Measurements from ENCODE around the gene B3GNT3.

B3GNT3 gene

DNA sequence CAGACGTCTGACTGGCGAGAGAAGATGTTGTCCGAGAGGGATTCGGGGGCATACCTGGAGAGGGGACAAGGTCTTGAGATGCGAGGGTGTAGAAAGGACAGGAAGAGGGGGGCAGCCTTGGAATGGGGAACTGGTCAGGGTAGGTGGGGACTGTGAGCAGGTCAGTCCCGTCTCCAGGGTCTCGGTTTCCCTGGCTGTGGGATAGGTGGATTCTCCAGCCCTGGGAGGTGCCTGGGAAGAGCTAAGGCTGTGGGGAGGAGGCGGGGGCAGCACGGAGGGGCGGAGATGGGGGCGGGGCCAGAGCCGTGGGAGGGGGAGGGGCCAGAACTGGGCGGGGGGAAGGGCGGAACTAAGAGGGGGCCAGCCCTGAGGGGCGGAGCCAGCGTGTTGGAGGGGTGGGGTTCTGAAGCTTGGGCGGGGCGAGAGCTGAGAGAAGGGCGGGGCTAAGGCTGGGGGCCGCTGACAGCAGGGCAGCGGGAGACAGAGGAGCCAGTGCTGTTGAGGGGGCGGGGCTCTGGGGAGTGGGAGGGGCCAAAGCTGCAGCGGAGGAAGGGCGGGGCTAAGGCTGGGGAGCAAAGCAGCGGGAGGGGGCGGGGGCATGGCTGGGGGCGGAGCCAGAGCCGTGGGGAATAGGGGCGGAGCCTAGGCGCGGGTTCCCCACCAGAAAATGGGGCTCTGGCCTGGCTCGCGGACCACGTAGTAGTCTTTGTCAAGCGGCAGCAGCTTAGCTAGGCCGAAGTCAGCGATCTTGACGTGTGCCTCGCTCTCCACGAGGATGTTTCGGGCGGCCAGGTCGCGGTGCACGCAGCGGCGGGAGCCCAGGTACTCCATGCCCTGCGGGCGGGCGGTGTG is 35.9 kb downstream of the B3GNT3 start:
- H3K27ac ChIP-seq = peak overlapping the region; percentile 59
- peak; percentile 48 for DNase-seq (ENCODE audit: low read depth, low spot score)

- no peak overlapping the region for H3K27ac ChIP-seq
- no peak for DNase-seq (ENCODE audit: low read depth, low spot score)
Measured at GRCh38 chr19:17831419-17831888, 36.5 kb downstream of the B3GNT3 start.

DNA sequence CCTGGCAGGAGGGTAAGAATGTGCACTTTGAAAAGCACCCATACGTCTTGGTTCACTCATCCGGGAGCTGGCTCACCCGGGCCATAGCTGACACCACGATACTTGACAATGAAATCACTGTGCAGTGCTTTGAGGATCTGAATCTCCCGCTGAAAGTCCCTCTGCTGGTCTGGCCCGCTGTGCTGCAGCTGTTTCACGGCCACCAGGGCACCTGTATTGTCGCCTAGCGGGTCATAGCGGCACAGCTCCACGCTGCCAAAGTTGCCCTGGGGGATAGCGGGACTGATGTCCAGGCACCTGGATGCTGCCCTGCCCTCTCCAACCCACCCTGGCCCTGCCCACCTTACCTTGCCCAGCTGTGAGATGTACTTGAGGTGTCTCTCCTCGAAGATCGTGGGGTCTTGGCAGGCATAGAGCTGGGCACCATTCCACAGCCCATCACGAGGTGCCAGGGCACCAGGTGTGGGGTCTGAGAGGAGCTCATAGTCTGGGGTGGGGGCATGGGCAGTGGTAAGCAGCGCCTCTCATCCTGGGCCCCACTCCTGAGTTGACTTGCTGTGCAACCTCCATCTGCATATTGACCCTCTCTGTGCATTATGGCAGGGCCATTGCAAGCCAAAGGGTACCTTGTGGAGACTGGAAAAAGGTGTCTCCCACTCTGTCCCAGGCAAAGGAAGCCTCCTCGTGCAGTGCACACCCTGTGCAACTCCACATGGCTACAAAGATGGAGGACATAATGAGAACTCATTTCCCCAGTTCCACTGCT is 37.7 kb downstream of the B3GNT3 start:
- no peak for DNase-seq (ENCODE audit: low read depth, low spot score)
- no peak overlapping the region for H3K27ac ChIP-seq

DNA sequence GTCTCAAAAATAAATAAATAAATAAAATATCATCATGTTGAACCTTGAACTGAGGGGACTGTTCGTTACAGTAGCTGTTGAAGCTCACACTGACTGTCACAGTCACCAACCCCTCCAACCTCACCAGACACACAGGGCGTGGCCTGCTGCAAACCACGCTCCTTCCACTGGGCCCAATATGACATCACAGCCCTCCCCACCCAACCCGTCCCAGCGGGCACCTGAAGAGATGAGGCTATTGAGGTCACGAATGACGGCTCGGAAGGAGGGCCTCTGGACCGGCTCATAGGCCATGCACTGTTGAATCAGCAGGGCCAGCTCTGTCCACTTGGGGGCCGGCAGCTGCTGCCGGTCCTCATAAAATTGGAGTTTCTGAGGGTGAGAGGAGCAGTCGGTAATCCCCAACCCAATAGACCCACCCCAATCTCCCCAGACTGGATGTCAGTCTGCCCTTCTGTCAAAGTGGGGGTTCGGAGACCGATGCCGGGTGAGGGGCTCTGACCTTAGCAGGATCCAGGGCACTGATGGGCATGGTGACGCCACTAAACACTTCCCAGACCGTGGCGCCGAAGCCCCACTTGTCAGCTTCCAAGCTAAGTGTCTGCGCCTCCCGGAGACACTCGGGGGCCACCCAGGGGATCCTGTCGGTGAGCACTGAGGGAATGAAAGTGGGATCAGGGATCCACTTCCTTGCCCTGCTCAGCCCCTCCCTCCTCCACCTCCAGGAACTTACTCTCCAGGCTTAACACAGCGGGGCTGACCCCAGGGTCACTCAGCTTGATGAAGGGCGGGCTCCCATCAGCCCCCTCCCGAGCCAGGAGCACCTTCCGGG is 39.6 kb downstream of the B3GNT3 start:
- H3K27ac ChIP-seq = no peak overlapping the region
- DNase-seq (ENCODE audit: low read depth, low spot score) = no peak

- H3K27ac ChIP-seq = no peak overlapping the region
- no peak for DNase-seq (ENCODE audit: low read depth, low spot score)
Measured at GRCh38 chr19:17835182-17836006, 40.5 kb downstream of the B3GNT3 start.

DNA sequence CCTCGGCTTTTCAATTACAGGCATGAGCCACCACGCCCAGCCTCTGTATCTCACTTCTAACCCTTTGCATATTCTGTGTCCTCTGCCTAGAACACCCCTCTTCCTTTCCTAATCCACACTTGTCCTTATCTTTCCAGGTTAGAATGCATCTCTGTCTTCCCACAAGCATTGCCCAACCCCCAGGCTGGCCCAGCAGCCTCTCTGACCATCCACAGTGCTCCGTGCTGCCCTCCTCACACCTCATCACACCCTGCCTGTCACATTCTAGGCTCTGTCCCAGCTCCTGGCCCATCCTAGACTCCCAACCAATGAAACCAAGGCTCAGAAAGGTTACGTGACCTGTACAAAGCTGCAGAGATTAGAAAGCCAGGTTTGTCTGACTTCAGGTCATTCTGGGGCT is 41.6 kb downstream of the B3GNT3 start:
- no peak overlapping the region for H3K27ac ChIP-seq

DNA sequence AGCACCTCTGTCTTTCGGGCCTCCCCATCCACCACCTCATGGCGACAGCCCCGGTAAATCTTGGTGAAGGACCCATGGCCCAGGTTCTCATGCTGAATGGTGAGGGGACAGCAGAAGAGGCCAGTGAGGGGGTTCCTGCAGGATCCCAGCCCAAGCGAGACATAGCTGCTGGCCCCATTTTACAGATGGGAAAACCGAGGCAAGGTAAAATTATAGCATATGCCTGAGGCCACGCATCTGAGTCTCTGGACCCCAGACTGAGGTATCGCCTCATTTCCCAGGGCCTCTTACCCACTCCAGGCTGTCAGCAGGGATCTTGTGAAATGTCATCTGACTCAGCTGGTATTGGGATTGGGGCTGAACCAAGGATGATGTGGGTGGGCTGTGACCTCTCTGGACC is 43.0 kb downstream of the B3GNT3 start:
- no peak overlapping the region for H3K27ac ChIP-seq
- no peak for DNase-seq (ENCODE audit: low read depth, low spot score)

More for the DNA sequence above, 41.6 kb downstream of the B3GNT3 start:
- no peak for DNase-seq (ENCODE audit: low read depth, low spot score)

GRCh38 chr19:17840019-17840418 is 45.1 kb downstream of the B3GNT3 start:
- DNase-seq (ENCODE audit: low read depth, low spot score) = no peak
- no peak overlapping the region for H3K27ac ChIP-seq

- no peak for DNase-seq (ENCODE audit: low read depth, low spot score)
- H3K27ac ChIP-seq = no peak overlapping the region
Measured at GRCh38 chr19:17841371-17841809, 46.5 kb downstream of the B3GNT3 start.

DNA sequence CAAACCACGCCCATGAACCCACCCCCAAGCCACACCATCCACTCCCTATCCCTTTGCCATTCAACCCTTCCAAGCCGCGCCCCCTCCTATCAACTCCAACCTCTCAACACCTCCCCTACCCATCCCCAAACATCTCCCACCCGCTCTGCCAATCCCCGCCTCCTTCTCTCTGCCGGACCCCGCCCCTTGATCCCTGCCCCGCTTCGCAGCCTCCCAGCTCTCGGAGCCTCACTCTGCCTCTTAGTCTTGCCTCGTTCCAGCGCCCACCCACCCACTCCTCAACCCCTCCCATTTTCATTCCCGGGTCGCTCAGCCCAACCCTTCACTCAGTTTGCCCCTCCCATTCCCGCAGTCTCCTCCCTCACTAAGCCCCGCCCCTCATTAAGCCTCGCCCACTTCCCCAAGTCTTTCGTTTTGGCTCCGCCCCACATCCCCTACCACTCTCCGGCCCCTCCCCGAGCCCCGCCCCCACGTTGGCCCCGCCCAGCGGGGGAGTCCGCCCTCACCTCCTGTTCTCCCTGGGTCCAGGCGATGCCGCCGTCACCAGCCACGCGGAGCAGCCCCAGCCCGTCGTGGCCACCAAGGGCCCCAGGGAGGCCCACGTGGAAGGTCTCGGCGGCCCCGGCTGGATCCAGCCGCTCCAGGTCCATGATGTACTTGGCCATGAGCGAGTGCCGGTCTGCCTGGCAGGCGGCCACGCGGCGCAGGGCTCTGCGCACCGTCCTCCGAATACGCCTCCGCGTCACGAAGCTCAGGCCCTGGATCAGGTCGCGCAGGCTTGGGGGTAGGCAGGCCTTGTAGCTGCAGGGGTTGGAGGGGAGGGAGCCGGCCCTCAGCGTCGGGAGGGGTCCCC is 47.1 kb downstream of the B3GNT3 start:
- peak; percentile 34 for DNase-seq (ENCODE audit: low read depth, low spot score)

DNA sequence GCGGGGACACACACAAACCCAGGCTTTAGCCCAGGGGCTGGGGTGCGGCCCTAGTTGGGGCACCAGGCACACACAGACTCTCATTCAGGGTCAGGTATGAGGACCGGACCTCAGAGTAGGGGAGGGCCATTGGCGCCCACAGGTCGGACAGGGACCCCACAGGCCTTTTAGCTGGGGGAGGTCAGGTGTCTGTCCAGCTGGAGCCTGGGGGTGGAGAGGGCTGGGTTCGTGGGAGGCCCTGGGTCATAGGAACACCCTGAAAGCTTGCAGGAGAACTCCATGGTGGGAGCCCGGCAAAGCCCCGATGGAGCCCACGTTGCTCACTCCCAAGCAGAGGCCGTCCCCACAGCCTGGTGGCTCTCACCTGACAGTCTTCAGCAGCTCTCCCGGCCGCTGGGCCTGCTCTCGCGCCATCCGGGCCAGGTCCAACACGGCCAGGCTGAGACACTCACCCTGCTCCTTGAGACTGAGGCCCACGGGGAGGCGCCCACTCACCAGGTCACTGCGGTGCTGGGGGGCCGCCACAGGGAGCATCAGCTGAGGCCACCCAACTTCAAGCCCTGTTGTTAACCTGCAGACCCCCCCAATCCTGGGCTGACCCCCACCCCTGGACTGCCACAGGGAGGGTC is 47.8 kb downstream of the B3GNT3 start:
- no peak overlapping the region for H3K27ac ChIP-seq

More for the DNA sequence above, 47.1 kb downstream of the B3GNT3 start:
- no peak overlapping the region for H3K27ac ChIP-seq

DNA sequence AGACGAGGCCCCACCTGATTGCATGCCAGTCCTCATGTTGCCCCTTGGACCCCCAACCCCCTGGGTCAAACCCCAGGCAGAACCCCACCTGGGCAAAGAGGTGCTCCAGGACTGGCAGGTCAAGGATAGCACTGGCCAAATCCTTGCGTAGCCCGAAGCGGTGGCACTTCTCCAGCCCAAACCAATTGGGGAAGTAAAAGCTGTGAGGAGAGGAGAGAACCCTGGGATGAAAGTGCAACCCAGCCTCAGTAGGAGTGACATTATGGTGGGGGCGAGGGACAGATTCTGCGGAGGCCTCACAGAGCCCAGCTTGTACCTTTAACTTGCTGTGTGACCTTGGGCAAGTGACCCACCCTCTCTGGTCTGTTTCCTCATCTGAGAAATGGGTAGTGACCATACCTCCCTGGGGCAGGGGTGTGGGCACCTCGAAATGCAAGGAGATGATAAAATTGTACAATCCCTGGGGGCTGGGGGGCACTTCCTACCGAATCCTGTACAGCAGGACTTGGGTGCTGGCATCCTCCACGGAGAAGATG is 48.4 kb downstream of the B3GNT3 start:
- no peak for DNase-seq (ENCODE audit: low read depth, low spot score)
- H3K27ac ChIP-seq = no peak overlapping the region

More for the DNA sequence above, 47.8 kb downstream of the B3GNT3 start:
- DNase-seq (ENCODE audit: low read depth, low spot score) = no peak

DNA sequence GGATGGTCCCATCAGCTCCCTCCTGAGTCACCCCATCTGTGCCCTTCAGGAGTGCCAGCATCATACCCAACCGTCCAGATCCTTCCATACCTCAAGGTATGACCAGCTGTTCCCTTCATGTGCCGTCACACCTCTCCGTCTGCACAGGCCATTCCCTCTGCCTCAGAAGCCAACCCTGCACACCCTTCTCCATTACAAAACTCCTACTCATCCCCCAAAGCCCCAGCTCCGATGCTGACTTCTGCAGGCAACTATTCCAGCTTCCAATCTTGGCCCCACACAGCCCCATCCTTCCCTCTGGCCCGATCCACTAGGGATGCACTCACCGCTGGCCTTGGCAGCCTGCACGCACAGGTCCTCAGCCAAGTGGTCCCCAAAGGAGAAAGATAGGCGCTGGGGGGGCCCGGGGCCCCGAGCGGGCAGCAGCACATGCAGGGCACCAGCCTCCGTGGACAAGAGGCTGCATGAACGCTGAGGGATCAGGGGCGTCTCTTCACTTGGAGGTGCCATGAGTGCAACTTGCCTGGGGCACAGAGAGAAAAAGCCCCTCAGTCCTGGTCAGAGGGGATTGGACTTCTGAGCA is 49.1 kb downstream of the B3GNT3 start:
- no peak overlapping the region for H3K27ac ChIP-seq
- DNase-seq (ENCODE audit: low read depth, low spot score) = no peak

DNA sequence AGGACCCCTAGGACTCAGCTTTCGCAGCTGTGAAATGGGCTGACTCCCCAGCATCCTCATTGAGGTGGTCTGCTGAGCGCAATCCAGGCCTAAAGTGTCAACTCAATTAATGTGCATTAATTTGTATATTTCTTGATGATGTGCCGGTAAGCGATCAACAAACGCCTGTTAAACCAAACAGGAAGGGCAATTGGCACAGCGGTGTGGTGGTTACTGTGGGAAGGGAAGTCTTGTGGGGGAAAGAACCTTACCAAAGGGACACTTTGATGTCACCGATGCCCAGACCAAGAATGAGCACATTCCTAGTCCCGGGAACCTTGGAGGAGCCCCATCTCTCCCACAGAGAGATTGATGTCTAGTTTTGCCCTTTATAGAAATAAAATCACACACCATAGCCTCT is 51.2 kb downstream of the B3GNT3 start:
- H3K27ac ChIP-seq = no peak overlapping the region
- no peak for DNase-seq (ENCODE audit: low read depth, low spot score)

DNA sequence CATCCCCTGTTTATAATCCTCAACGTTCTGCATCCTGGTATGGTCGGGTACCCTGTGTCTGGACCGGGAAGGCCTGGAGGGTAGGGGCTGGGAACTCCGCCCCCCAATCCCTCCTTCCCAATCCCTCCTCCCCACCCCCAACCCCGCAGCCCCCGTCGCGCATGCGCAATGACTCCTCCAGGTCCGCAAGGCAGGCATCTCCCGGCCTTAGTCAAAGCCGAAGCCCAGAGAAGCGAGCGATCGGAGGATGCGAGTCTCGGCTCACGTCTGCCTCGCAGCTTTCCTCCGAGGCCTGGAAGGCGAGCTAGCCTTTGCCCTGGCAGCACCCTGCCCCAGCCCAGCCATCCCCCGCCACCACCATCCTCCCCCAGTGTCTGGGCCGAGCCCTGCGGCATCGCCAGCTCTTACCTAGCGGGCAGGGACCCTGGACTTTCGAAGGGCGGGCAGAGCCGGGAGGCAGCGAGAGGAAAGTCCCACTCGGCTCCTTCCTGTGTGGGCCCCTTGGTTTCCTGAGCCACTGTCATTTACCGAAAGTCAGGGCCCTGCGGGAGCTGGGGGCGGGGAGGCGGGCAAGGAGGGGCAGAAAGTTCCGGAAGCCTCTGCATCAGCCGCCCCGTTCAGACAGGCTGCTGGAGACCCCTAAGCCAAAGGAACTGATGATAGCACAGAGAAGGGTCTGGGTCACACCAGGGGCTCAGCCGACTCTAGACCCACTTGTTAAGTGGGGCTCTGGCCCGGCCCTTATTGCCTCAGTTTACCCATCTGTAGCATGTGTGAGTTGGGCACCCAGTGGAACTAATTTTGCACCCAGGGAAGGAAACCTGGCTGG is 52.8 kb downstream of the B3GNT3 start, which contains the start of gene JAK3:
JAK3 (minus strand) TSS at position 445 of the 829 bp plus-strand sequence. CDS start 3,565 bp downstream, outside the sequence.
- DNase-seq (ENCODE audit: low read depth, low spot score) = no peak
- peak within 1 kb of the TSS; percentile 70 for H3K27ac ChIP-seq

GRCh38 chr19:17848595-17849292 is 53.8 kb downstream of the B3GNT3 start:
- no peak for DNase-seq (ENCODE audit: low read depth, low spot score)
- H3K27ac ChIP-seq = peak overlapping the region; percentile 70
